GM18519 (cell line): Measurements from ENCODE around the gene TMEM147.

ENCODE experiments used
- ATAC-seq: cut with Tn5 transposase; IDR thresholded peaks from one replicate; pipeline ENCODE4 v1.9.1; 2021; ENCODE audit warnings: mild to moderate bottlenecking, moderate library complexity; ENCODE audit not compliant: unreplicated experiment, low FRiP score

Gene TMEM147

DNA sequence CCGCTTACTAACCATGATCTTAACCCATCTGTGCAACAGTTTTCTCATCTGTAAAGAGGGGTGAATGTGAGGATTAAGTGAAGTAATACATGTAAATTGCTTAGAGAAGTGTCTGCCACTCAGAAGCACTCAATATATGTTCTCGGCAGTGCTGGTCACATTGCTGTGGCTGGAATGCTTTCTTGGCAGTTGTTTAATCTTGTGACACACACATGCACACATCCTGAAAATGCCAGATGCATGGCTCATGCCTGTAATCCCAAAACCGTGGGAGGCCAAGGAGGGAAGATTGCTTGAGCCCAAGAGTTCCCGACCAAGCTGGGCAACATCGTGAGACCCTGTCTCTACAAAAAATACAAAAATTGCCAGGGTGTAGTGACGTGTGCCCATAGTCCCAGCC lies 27.1 kb upstream of the TMEM147 start:
- ATAC-seq = no peak

DNA sequence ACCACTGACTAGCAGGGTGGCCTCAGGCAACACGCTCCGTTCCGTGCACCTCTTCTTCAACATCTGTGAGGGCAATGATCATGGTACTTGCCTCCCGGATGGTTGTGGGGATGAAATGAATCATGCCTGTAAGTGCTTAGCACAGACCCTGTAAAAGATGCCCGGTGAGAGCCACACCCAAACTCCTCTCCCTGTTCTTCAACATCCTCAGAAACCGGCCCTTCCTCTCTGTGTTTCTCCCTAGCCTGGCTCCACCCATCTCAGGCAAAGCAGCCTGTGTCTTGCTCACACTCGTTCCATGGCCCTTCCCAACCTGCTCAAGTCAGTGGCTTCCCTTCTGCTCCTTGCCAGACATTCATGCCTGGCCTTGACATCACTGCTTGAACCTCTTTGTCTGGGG lies 26.1 kb upstream of the TMEM147 start:
- no peak for ATAC-seq

DNA sequence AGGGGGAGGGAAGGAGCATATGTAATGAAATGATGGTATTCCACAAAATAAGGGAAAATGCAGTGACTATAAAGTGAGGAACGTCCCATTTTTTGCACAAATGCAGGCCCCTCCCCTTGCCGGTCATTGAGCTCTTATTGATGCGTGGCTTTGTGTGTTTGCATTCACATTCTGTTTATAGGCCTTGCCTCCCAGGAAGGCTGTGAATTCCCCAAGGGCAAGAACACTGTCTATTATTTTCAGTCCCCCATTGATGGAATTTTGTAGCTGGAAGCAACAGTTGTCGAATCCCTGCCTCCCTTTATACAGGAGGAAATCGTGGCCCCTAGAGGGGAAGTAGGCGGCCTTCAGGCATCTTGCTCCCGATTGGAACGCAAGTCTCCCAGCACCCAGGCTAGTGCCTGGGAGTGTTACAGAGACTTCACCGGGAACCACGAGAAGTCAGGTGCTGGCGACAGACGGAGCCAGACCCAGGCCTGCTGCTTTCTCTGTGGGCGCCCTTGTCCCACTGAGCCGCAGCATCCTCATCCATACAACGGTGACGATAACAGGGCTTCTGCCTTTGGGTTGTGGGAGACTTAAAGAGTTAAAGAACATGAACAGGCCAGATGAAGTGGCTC lies 24.2 kb upstream of the TMEM147 start:
- ATAC-seq = no peak

DNA sequence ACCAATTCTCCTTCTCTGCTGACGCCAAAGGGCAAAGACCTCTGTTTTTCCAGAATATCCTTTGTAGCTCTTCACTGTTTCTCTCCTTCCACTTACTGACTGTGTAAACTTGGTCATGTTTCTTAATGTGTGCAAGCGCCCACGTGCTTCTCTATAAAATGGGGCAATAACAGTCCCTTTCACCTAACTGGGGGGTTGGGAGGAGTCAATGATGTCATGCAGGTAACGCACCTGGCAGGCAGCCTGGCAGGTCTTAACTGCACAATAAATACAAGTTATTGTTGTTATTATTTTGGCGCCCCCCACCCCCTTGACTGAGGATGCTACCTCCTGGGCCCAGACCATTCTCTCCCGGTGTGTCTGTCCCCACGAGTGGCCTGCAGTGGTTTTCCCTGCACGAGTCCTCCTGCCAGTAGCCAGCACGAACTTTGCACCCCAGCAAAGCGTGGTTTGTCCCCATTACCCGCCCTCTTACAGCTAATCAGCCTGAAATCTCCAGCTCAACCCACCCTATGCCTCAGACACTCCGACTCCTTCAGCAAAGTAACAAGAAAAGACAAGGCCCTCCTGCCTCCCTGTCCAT lies 22.6 kb upstream of the TMEM147 start:
- no peak for ATAC-seq

DNA sequence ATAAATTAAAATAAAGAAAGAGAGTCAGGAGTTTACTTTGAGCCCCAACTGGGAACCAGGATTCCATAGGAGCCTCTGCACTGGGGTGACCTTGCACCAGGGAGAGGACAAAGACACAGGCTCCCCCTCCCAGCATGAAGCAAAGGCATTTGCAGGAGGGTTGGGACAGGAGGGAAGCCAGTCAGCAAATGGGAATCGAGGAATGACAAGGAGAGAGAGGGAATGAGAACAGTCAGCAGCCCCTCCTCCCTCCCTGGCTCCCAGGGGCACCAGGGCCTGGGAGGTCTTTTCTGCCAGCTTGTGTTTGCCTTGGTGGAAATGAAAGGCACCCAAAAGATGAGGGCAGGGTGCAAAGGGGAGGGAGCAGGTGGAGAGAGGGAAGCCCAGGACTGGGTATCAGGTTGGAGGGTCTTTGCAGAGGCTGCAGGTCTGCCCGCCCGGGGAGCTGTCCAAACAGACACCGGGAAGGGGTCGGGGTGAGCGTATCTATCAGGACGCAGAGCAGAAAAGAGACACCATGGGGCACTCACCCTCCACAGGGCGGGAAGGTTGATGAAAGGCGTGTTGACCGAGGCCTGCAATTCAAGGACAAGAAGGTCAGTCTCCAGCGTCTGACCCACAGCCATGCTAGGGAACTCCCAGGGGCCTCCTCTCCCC lies 21.1 kb upstream of the TMEM147 start:
- ATAC-seq = no peak

DNA sequence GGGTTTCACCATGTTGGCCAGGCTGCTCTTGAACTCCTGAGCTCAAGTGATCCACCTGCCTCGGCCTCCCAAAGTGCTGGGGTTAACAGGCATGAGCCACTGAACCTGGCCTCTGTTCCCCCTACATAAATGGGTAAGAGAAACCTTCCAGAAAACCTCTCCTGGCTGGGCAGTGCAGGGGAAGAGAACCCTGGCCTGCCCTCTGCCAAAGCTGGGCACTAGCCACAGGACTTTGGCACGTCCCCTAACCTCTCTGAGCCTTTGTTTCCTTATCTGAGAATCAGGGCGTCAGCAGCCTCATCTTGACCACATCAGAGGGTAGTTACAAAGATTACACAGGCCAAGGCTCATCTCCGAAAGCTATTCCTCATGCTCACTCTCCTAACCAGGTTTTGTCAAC lies 19.6 kb upstream of the TMEM147 start:
- ATAC-seq = no peak

DNA sequence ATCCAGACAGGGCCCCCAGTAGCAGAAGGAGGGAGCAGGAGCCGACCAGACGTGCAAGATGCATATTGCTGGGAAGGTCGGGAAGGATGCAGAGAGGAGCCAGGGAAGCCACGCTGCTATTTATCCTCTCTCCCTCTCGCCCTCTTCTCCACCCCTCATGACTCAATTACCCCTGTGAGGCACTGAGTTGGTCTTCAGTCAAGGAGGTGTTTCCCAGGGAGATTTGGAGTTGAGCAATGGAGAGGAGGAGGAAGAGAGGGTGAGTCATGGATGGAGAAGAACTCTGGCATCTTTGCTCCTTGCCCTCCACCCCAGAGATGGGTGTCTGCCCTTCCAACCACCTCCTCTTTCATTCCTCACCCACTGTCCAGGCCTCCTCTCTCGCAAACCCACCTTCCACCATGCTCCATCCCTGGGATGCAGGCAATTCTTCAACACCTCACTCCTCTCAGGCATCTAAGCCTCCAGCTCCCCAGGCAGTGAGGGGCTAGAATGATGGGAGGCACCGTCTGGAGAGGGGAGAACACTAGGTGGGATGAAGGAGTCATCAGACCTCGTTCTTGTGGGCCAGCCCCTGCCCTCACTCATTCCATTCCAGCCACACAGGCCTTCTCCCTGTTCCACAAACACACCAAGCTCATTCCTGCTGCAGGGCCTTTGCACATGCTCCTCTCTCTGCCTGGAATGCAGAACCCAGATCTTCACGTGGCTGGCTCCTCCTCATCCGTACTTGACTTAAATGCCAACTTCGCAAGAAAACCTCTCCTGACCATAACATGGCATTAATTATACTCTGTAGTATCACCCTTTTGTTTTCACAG lies 17.0 kb upstream of the TMEM147 start, which contains the start of gene SBSN:
Gene SBSN (minus strand): TSS at position 94 of the 821 bp plus-strand sequence. CDS start 30 bp downstream, at position 64.
- no peak for ATAC-seq

DNA sequence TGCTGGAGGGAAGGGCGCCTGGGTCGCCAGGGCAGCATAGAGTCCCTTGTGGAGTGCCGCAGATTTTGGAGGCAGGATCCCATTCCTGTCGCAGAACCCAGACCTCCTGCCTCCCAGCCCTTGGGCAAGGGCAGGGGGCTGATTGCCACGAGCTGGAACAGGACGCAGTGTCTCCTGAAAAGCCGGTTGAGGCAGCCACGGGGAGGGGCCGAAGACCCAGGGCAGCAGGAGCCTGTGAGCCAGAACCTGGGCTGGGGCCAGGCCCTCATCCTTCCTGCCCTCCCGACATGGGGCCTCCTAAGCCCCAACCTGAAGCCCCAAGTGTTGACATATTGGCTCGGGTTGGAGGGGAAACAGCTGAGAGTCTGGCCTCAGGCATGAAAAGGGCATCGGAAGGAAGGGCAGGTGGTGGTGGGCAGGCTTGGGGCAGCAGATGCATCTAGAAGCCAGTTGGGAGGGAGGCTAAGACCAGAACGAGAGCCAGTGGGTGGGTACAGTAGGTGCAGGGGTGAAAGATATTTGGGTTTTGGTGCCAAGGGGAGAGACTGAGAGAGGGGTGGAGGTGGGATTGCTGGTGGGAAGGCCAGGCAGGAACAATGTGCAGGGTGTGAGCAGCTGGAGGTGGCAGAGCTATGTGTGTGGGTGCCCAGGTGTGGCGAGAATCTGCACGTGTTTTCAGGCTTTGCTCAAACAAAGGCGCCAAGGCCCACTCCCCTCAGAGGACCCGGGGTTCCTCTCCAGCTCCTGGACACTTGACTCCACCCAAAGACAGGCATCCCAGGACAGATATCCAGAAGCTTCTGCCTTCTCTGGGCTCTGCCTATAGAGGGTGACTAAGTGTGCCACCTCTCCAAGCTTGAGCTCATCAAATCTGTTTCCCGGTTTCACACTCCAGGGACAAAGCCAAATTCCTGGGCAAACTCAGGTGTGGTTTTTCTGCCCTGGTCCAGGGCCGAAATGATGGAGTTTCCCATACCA lies 15.9 kb upstream of the TMEM147 start:
- no peak for ATAC-seq

DNA sequence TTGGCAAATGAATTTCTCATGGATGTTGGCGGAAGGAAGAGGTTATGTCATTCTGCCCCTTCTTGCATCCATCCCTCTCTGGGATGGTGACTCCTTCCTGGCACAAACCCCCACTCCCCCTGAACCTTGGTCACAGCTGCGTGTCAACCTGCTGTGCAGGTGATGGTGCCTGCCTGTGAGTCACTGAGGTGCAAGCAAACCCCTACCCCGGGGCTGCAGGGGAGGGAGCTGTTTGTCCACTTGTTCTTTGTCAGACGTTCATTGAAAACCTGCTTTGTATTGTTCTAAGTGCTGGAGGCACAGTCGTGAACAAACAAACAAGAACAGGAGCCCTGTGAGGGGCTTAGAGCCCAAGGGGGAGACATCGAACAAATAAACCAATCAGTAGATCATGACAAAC lies 14.1 kb upstream of the TMEM147 start:
- no peak for ATAC-seq

DNA sequence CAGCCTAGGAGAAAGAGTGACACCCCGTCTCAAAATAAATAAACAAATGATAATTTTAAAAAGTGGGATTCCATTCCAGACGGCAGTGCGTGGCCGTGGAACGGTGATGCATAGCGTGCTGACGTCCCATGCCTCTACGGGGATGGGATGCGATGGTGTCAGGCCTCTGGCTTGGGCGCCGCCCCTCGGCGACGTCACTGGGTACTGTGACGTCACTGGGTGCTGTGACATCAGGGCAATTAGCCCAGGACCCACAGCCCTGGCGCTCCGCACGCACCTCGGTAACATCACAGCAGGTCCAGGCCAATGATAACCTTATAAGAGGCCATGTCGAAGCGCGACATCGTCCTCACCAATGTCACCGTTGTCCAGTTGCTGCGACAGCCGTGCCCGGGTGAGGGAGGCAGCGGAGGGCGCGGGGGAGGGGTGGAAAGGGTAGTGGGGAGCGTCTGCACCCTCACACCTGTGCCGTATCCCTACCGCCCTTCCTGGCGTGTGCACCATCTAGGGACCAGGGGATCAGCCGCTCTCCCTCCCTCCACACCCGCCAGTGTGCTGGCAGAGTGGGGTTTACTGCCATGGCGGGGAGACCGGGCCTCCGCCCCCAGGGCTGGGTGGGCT lies 12.1 kb upstream of the TMEM147 start, which contains the start of gene GAPDHS:
Gene GAPDHS (plus strand): TSS at position 256 of the 621 bp plus-strand sequence. CDS start 72 bp downstream, at position 328.
- ATAC-seq = no peak

DNA sequence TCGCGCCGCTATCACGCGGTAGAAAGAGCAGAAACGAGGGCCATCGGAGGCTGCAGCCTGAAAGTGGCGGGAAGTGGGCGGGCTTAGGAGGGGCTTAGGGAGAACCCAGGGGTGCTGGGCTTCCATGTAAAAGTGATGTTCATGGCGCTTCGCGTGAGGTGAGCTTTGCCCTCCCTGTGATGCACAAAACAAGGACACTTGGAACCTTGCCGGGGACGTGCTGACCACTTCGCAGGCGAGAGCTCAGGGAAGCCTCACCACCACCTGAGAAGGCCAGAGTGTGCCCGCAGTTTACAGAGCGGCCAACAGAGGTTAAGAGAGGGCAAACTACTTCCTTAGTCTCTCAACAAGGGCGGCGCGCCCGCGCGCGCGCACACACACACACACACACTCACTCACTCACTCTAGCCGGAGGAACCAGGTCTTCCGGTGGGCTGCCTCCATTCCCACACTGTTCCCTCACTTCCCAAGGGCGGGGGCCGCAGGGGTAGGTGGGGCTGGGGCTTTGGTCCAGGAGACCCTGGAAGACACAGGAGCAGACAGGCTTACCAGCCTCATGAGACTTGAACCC lies 11.5 kb upstream of the TMEM147 start:
- ATAC-seq = no peak

DNA sequence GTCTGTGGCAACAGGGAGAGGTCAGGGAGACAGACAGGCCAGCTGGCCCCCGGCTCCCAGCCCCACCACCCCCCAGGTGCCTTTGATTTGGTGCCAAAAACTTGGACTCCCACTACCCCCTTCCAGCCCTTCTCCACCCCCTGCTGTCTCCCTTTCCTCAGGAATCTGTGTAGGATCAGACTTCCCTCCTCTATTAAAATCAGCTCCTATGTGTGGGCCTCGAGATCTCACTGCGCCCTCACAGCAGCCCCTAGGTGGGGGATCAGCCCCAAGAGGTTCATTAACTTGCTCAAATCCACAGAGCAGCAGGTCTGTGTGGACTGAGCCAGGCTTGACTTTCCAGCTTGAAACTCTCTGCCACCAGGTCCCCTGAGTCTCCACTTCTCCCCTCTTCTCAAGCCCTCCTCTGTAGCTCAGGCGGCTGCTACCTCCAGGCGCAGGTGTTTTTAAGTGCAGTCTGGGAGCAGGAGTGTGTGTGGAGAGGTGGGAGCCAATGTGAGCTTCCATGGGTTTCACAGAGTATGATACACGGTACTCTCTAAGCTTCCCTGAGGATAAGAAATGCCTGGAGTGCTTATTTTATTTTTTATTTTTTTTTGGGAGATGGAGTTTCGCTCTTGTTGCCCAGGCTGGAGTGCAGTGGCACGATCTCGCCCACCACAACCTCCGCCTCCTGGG lies 10.5 kb upstream of the TMEM147 start:
- ATAC-seq = no peak

DNA sequence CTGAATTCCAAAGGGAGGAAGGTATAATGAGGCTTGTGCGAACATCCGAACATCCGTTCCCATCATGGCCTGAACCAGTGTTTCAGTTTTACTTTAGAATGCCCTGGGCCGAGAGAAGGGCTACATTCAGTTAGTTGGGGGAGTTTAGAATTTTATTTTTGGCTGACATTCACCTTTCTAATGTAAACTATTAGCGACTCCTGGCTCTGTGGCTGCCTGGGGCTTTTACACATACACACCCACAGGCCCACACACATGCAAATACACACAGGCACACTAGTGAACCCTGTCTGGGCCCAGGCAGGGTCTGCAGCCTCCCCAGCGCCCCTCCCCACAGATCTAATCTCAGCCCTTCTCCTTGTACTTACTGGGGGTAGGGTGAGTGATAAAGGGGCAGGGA lies 6.1 kb upstream of the TMEM147 start:
- ATAC-seq = no peak

DNA sequence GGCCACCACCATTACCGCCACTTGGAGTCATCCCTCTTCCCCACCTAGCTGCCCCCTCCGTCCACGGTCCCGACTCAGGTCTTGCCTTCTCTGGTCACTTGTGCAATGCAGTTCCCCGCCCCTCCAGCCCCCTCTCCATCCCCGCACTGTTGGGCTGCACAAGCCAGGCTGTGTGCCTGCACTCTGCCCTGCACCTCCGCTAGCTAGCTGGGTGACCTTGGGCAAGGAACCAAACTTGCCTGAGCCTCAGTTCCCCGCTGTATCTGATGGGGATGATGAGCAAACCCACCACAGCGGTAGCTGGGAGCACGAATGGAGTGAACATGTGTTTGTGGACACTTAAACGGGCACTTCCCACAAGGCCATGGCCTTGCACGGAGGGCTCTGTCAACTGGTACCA lies 5.6 kb upstream of the TMEM147 start:
- no peak for ATAC-seq

DNA sequence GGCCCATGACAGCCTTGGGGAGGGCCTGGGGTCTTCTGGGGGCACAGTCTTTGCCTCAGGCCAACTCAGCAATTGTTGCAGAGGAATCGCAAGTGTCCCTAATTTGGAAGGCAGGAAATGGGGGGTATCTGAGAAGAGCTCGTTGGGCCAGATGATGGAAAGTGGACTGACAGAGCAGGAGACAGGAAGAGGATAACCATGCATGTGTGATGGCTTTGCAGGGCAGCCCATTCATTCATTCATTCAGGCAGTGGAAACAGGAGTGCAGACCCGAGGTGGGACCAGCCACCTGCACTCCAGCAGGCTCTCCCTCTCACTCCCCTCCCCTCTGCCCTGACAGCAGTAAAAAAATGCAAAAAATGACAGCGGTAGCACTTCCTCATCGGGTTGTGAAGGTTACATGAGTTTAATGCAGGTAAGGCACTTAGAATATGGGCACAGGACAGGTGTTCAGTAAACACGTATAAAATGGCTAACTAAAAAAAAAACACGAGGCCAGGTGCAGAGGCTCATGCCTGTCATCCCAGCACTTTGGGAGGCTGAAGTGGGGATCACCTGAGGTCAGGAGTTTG lies 5.0 kb upstream of the TMEM147 start:
- ATAC-seq = no peak

DNA sequence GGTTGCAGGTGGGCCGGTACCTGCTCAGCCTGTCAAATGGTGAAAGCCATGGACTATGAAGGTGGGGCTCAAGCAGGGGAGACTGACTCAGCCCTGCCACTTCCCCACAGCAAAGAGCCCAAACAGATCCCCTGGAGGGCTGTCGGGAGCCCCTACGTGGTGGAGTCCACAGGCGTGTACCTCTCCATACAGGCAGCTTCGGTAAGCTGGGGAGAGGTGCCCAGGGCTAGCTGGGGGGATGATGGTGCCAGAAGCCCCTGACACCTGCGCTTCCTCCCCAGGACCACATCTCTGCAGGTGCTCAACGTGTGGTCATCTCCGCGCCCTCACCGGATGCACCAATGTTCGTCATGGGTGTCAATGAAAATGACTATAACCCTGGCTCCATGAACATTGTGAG lies 3.2 kb upstream of the TMEM147 start:
- ATAC-seq = no peak

DNA sequence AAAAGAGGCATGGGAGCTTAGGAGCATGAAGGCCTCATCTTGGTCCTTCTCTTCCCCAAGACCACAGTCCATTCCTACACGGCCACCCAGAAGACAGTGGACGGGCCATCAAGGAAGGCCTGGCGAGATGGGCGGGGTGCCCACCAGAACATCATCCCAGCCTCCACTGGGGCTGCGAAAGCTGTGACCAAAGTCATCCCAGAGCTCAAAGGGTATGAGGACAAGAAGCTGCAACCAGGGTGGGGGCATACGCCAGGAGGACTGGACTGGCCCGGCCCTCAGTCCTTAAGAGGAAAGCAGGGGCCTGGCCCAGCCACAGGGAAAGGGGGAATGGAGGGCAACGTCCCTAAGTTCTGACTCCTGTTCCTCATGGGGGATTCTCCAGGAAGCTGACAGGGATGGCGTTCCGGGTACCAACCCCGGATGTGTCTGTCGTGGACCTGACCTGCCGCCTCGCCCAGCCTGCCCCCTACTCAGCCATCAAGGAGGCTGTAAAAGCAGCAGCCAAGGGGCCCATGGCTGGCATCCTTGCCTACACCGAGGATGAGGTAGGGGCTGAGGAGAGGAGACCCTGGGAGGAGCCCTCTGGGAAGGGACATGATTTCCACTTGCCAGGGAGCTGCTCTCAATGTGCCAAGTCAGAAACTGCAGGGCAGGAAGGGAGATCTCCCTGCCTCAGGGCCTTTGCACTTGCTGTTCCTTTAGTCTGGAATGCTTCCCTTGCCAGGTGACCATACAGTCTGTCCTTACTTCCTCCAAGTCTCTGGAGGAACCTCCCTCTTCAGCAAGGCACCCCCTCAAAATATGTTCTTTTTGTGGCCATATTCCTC lies 1.9 kb upstream of the TMEM147 start:
- ATAC-seq = no peak
